ENCODE results near the gene CLCN3. TPM values are rescaled to one million over a fixed set of nuclear protein-coding genes. Genes with fewer than 3 reads are reported as not detected.
"Not testable (repeated sequence)": the region's sequence is repeated elsewhere in the genome, so short reads cannot be mapped to it uniquely, and the experiment has no call there.

The CLCN3 gene
- total and polyA plus RNA-seq, 4 donors: 66.6 to 147 (median 105) TPM

- 2% methylated on average over 13 of the region's 13 CpGs for WGBS (ENCODE audit: insufficient coverage)
- Histone ChIP-seq H3K9me3 (ENCODE audit: control insufficient read depth, insufficient read depth, low read length) (no peaks in the 10 kb centered on the region), H3K27me3 (ENCODE audit: control insufficient read depth, insufficient read depth, low read length) (no peaks in the 10 kb centered on the region), H3K4me3 (ENCODE audit: low read depth, low read length) (peak overlapping the region; percentile 93), H3K36me3 (ENCODE audit: control insufficient read depth, insufficient read depth, low read length) (peaks cover 4% of the 10 kb centered on the region), H3K27ac (ENCODE audit: low read depth, low read length) (peak overlapping the region; percentile 82), H3K4me1 (ENCODE audit: control insufficient read depth, insufficient read depth, low read length) (peaks cover 7% of the 10 kb centered on the region)
- peak in 1 of 6 donors; percentile 14 for DNase-seq (ENCODE audit: low read depth in 4 of 6, low spot score in 6 of 6)
Observed at GRCh38 chr4:169756971-169757574, 136.7 kb downstream of the CLCN3 start.

- H3K27ac ChIP-seq (ENCODE audit: low read depth, low read length): peak within 1 kb of the TSS; percentile 82
- no peaks in the 10 kb centered on the region for H3K9me3 ChIP-seq (ENCODE audit: control insufficient read depth, insufficient read depth, low read length)
- 0% methylated on average over 45 of the region's 46 CpGs for WGBS (ENCODE audit: insufficient coverage)
Observed at GRCh38 chr4:169757575-169758184, 137.3 kb downstream of the CLCN3 start, which contains the start of gene HPF1. HPF1 (minus strand) TSS chr4:169757944; CDS start chr4:169757877, 67 bp downstream.

GRCh38 chr4:169758401-169758962, 138.1 kb downstream of the CLCN3 start:
- H3K36me3 ChIP-seq (ENCODE audit: control insufficient read depth, insufficient read depth, low read length): no peaks in the 10 kb centered on the region
- peak overlapping the region; percentile 52 for H3K27ac ChIP-seq (ENCODE audit: low read depth, low read length)
- H3K4me1 ChIP-seq (ENCODE audit: control insufficient read depth, insufficient read depth, low read length): peaks cover 7% of the 10 kb centered on the region
- H3K9me3 ChIP-seq (ENCODE audit: control insufficient read depth, insufficient read depth, low read length): no peaks in the 10 kb centered on the region
- 53% methylated on average over 8 of the region's 11 CpGs for WGBS (ENCODE audit: insufficient coverage)
- DNase-seq (ENCODE audit: low read depth in 4 of 6, low spot score in 6 of 6): peak in 1 of 6 donors; percentile 1
- peak overlapping the region; percentile 93 for H3K4me3 ChIP-seq (ENCODE audit: low read depth, low read length)
- H3K27me3 ChIP-seq (ENCODE audit: control insufficient read depth, insufficient read depth, low read length): no peaks in the 10 kb centered on the region

More at GRCh38 chr4:169757575-169758184, 137.3 kb downstream of the CLCN3 start, which contains the start of gene HPF1:
- DNase-seq (ENCODE audit: low read depth in 4 of 6, low spot score in 6 of 6): peak; percentile 65 to 98 (median 86)
- Histone ChIP-seq H3K36me3 (ENCODE audit: control insufficient read depth, insufficient read depth, low read length) (peaks cover 4% of the 10 kb centered on the region), H3K4me3 (ENCODE audit: low read depth, low read length) (peak within 1 kb of the TSS; percentile 93), H3K27me3 (ENCODE audit: control insufficient read depth, insufficient read depth, low read length) (no peaks in the 10 kb centered on the region), H3K4me1 (ENCODE audit: control insufficient read depth, insufficient read depth, low read length) (peaks cover 7% of the 10 kb centered on the region)

- no peak for DNase-seq (ENCODE audit: low read depth in 4 of 6, low spot score in 6 of 6)
- WGBS (ENCODE audit: insufficient coverage): no CpG with 5 or more reads among the region's 4 CpGs
Observed at GRCh38 chr4:169761846-169762245, 141.5 kb downstream of the CLCN3 start.

GRCh38 chr4:169765835-169766234, 145.5 kb downstream of the CLCN3 start:
- WGBS (ENCODE audit: insufficient coverage): 89% methylated on average over 1 of the region's 2 CpGs
- Histone ChIP-seq H3K27me3 (ENCODE audit: control insufficient read depth, insufficient read depth, low read length) (no peaks in the 10 kb centered on the region), H3K9me3 (ENCODE audit: control insufficient read depth, insufficient read depth, low read length) (no peaks in the 10 kb centered on the region), H3K4me3 (ENCODE audit: low read depth, low read length) (no peak overlapping the region), H3K4me1 (ENCODE audit: control insufficient read depth, insufficient read depth, low read length) (no peaks in the 10 kb centered on the region), H3K36me3 (ENCODE audit: control insufficient read depth, insufficient read depth, low read length) (no peaks in the 10 kb centered on the region), H3K27ac (ENCODE audit: low read depth, low read length) (no peak overlapping the region)
- DNase-seq (ENCODE audit: low read depth in 4 of 6, low spot score in 6 of 6): no peak

More at GRCh38 chr4:169761846-169762245, 141.5 kb downstream of the CLCN3 start:
- no peak overlapping the region for H3K4me3 ChIP-seq (ENCODE audit: low read depth, low read length)
- H3K36me3 ChIP-seq (ENCODE audit: control insufficient read depth, insufficient read depth, low read length): no peaks in the 10 kb centered on the region
- peaks cover 7% of the 10 kb centered on the region for H3K4me1 ChIP-seq (ENCODE audit: control insufficient read depth, insufficient read depth, low read length)
- no peaks in the 10 kb centered on the region for H3K27me3 ChIP-seq (ENCODE audit: control insufficient read depth, insufficient read depth, low read length)
- H3K27ac ChIP-seq (ENCODE audit: low read depth, low read length): no peak overlapping the region
- no peaks in the 10 kb centered on the region for H3K9me3 ChIP-seq (ENCODE audit: control insufficient read depth, insufficient read depth, low read length)

- H3K9me3 ChIP-seq (ENCODE audit: control insufficient read depth, insufficient read depth, low read length): no peaks in the 10 kb centered on the region
- DNase-seq (ENCODE audit: low read depth in 4 of 6, low spot score in 6 of 6): no peak
- H3K4me3 ChIP-seq (ENCODE audit: low read depth, low read length): no peak overlapping the region
- H3K27me3 ChIP-seq (ENCODE audit: control insufficient read depth, insufficient read depth, low read length): no peaks in the 10 kb centered on the region
- no peaks in the 10 kb centered on the region for H3K4me1 ChIP-seq (ENCODE audit: control insufficient read depth, insufficient read depth, low read length)
- H3K27ac ChIP-seq (ENCODE audit: low read depth, low read length): no peak overlapping the region
- no peaks in the 10 kb centered on the region for H3K36me3 ChIP-seq (ENCODE audit: control insufficient read depth, insufficient read depth, low read length)
- WGBS (ENCODE audit: insufficient coverage): 94% methylated on average over 3 of the region's 3 CpGs
Observed at GRCh38 chr4:169766741-169767140, 146.4 kb downstream of the CLCN3 start.

GRCh38 chr4:169768385-169768784, 148.0 kb downstream of the CLCN3 start:
- H3K36me3 ChIP-seq (ENCODE audit: control insufficient read depth, insufficient read depth, low read length): no peaks in the 10 kb centered on the region
- no peak overlapping the region for H3K4me3 ChIP-seq (ENCODE audit: low read depth, low read length)
- no peaks in the 10 kb centered on the region for H3K9me3 ChIP-seq (ENCODE audit: control insufficient read depth, insufficient read depth, low read length)
- H3K27ac ChIP-seq (ENCODE audit: low read depth, low read length): no peak overlapping the region
- 80% methylated on average over 2 of the region's 3 CpGs for WGBS (ENCODE audit: insufficient coverage)
- H3K4me1 ChIP-seq (ENCODE audit: control insufficient read depth, insufficient read depth, low read length): no peaks in the 10 kb centered on the region
- DNase-seq (ENCODE audit: low read depth in 4 of 6, low spot score in 6 of 6): no peak
- H3K27me3 ChIP-seq (ENCODE audit: control insufficient read depth, insufficient read depth, low read length): no peaks in the 10 kb centered on the region

- Histone ChIP-seq H3K4me1 (ENCODE audit: control insufficient read depth, insufficient read depth, low read length) (peaks cover 11% of the 10 kb centered on the region), H3K27ac (ENCODE audit: low read depth, low read length) (no peak overlapping the region), H3K4me3 (ENCODE audit: low read depth, low read length) (no peak overlapping the region), H3K36me3 (ENCODE audit: control insufficient read depth, insufficient read depth, low read length) (no peaks in the 10 kb centered on the region), H3K9me3 (ENCODE audit: control insufficient read depth, insufficient read depth, low read length) (no peaks in the 10 kb centered on the region), H3K27me3 (ENCODE audit: control insufficient read depth, insufficient read depth, low read length) (peaks cover 8% of the 10 kb centered on the region)
- peak in 2 of 6 donors; percentile 4 to 6 for DNase-seq (ENCODE audit: low read depth in 4 of 6, low spot score in 6 of 6)
Observed at GRCh38 chr4:169770416-169770815, 150.0 kb downstream of the CLCN3 start.

- not testable (repeated sequence) for DNase-seq (ENCODE audit: low read depth in 4 of 6, low spot score in 6 of 6); H3K27ac ChIP-seq (ENCODE audit: low read depth, low read length); H3K4me3 ChIP-seq (ENCODE audit: low read depth, low read length); H3K9me3 ChIP-seq (ENCODE audit: control insufficient read depth, insufficient read depth, low read length); H3K27me3 ChIP-seq (ENCODE audit: control insufficient read depth, insufficient read depth, low read length); H3K36me3 ChIP-seq (ENCODE audit: control insufficient read depth, insufficient read depth, low read length)
- peaks cover 11% of the 10 kb centered on the region for H3K4me1 ChIP-seq (ENCODE audit: control insufficient read depth, insufficient read depth, low read length)
- 97% methylated on average over 5 of the region's 11 CpGs for WGBS (ENCODE audit: insufficient coverage)
Observed at GRCh38 chr4:169771556-169772080, 151.2 kb downstream of the CLCN3 start.
